Neural cell (in vitro differentiated cells): ENCODE data around the gene FCHSD2. TPM values are rescaled to one million over a fixed set of nuclear protein-coding genes. Genes with fewer than 3 reads are reported as not detected.
"Not testable (repeated sequence)": the region's sequence is repeated elsewhere in the genome, so short reads cannot be mapped to it uniquely, and the experiment has no call there.

Experiments used
- H2AFZ ChIP-seq: fragments of 200-600, 300-800 bp; sonication (generic), shearing (Covaris generic); 2 replicates; pipeline ENCODE4 v1.6.0; 2014; ENCODE audit warnings: low read depth, mild to moderate bottlenecking, antibody characterized with exemption, low read length, moderate library complexity
- H3F3A ChIP-seq: fragments of 200-600 bp; shearing (Covaris generic); 2 replicates; pipeline ENCODE4 v1.6.1; 2016; ENCODE audit warnings: mild to moderate bottlenecking, moderate library complexity, mixed read lengths, antibody characterized with exemption, low read length; ENCODE audit not compliant: insufficient read depth, poor library complexity, severe bottlenecking
- H3K27ac ChIP-seq: fragments of 200-600, 300-800 bp; sonication (generic), shearing (Covaris generic); 2 replicates; pipeline ENCODE4 v1.5.1; 2014; ENCODE audit warnings: mild to moderate bottlenecking, low read length, moderate library complexity
- H3K27me3 ChIP-seq: fragments of 300-800, 200-600 bp; sonication (generic), shearing (Covaris generic); 2 replicates; pipeline ENCODE4 v1.6.0; 2014; ENCODE audit warnings: mild to moderate bottlenecking, low read depth, low read length, moderate library complexity; ENCODE audit not compliant: insufficient read depth
- H3K36me3 ChIP-seq: fragments of 300-800, 200-600 bp; sonication (generic), shearing (Covaris generic); 2 replicates; pipeline ENCODE4 v1.5.1; 2014; ENCODE audit warnings: mild to moderate bottlenecking, antibody characterized with exemption, low read length, moderate library complexity; ENCODE audit not compliant: insufficient read depth
- H3K4me2 ChIP-seq: fragments of 300-800, 200-600 bp; sonication (generic), shearing (Covaris generic); 2 replicates; pipeline ENCODE4 v1.6.0; 2014; ENCODE audit warnings: mild to moderate bottlenecking, low read length
- H3K4me3 ChIP-seq: fragments of 300-800, 200-600 bp; sonication (generic), shearing (Covaris generic); 2 replicates; pipeline ENCODE4 v1.5.1; 2014; ENCODE audit warnings: mild to moderate bottlenecking, low read length, moderate library complexity
- H3K79me2 ChIP-seq: fragments of 200-600 bp; shearing (Covaris generic); replicated peaks from 2 replicates; pipeline ENCODE4 v1.6.0; 2014; ENCODE audit warnings: mild to moderate bottlenecking, low read length, moderate library complexity; ENCODE audit not compliant: insufficient read depth
- H3K9ac ChIP-seq: fragments of 300-800, 200-600 bp; sonication (generic), shearing (Covaris generic); 2 replicates; pipeline ENCODE4 v1.6.1; 2016; ENCODE audit warnings: mild to moderate bottlenecking, low read length, mixed read lengths
- H3K9me2 ChIP-seq: fragments of 200-600 bp; shearing (Covaris generic); 2 replicates; pipeline ENCODE4 v1.6.1; 2016; ENCODE audit warnings: mild to moderate bottlenecking, low read length, mixed read lengths; ENCODE audit not compliant: insufficient read depth
- H3K9me3 ChIP-seq: fragments of 200-600, 300-800 bp; sonication (generic), shearing (Covaris generic); 2 replicates; pipeline ENCODE4 v1.6.1; 2016; ENCODE audit warnings: mild to moderate bottlenecking, mixed run types, low read length, moderate library complexity, mixed read lengths
- H4K20me1 ChIP-seq: fragments of 200-600 bp; shearing (Covaris generic); 2 replicates; pipeline ENCODE4 v1.6.1; 2016; ENCODE audit warnings: mild to moderate bottlenecking, mixed run types; ENCODE audit not compliant: insufficient read depth
- CTCF ChIP-seq: fragments of 450-650 bp; IDR thresholded peaks from 2 replicates; pipeline ENCODE4 v1.5.1; 2014; ENCODE audit warnings: antibody characterized with exemption, mild to moderate bottlenecking, moderate library complexity; ENCODE audit not compliant: poor library complexity, severe bottlenecking
- EP300 ChIP-seq: fragments of 450-650 bp; conservative IDR thresholded peaks from 2 replicates; pipeline ENCODE4 v1.6.1; 2014; ENCODE audit warnings: antibody characterized with exemption, mild to moderate bottlenecking, moderate library complexity; ENCODE audit not compliant: poor library complexity, severe bottlenecking
- EZH2 ChIP-seq: fragments of 200-600, 300-800 bp; shearing (Covaris generic), sonication (generic); IDR thresholded peaks from 2 replicates; pipeline ENCODE4 v1.6.1; 2014; ENCODE audit warnings: antibody characterized with exemption, low read length, borderline replicate concordance, mild to moderate bottlenecking; ENCODE audit not compliant: insufficient read depth, poor library complexity, severe bottlenecking
- MXI1 ChIP-seq: fragments of 450-650 bp; conservative IDR thresholded peaks from 2 replicates; pipeline ENCODE4 v1.6.1; 2014; ENCODE audit warnings: antibody characterized with exemption, mild to moderate bottlenecking; ENCODE audit not compliant: poor library complexity, severe bottlenecking
- POLR2AphosphoS5 ChIP-seq: IDR thresholded peaks from 2 replicates; pipeline ENCODE4 v1.6.1; 2012
- RAD21 ChIP-seq: fragments of 450-650 bp; conservative IDR thresholded peaks from 2 replicates; pipeline ENCODE4 v1.6.1; 2014; ENCODE audit warnings: antibody characterized with exemption, mild to moderate bottlenecking, moderate library complexity
- REST ChIP-seq: IDR thresholded peaks from 2 replicates; pipeline ENCODE4 v1.6.1; 2012; ENCODE audit warnings: borderline replicate concordance
- SMC3 ChIP-seq: fragments of 450-650 bp; conservative IDR thresholded peaks from 2 replicates; pipeline ENCODE4 v1.6.1; 2014; ENCODE audit warnings: antibody characterized with exemption, mild to moderate bottlenecking, moderate library complexity; ENCODE audit not compliant: poor library complexity
- TAF1 ChIP-seq: IDR thresholded peaks from 2 replicates; pipeline ENCODE4 v1.6.1; 2012; ENCODE audit warnings: low read depth
- polyA plus RNA-seq: library from polyadenylated mRNA; depleted of rRNA; stranded (reverse); fragments of >200 nt; gene quantifications from 2 replicates; pipeline ENCODE4 v1.2.3, GENCODE V29; 2014

FCHSD2 gene
- polyA plus RNA-seq, 1 donor from 2014 or later, result 40.8 TPM

GRCh38 chr11:73028611-73029010 lies 113.5 kb downstream of the FCHSD2 start:
- Histone ChIP-seq H3K79me2 (no peaks in the 10 kb centered on the region), H4K20me1 (no peaks in the 10 kb centered on the region), H2AFZ (no peak overlapping the region), H3K9me2 (no peaks in the 10 kb centered on the region), H3K4me3 (no peak overlapping the region), H3K4me2 (no peak overlapping the region), H3K9me3 (peaks cover 10% of the 10 kb centered on the region), H3K9ac (no peak overlapping the region), H3F3A (no peaks in the 10 kb centered on the region), H3K27ac (no peak overlapping the region), H3K36me3 (no peaks in the 10 kb centered on the region), H3K27me3 (no peaks in the 10 kb centered on the region)
- no peak for TF ChIP-seq RAD21
- TF ChIP-seq SMC3, result no peak
- no peak for TF ChIP-seq REST
- TF ChIP-seq TAF1, result no peak
- TF ChIP-seq CTCF, result no peak
- no peak for TF ChIP-seq POLR2AphosphoS5
- TF ChIP-seq EZH2, result no peak
- TF ChIP-seq EP300, result no peak
- no peak for TF ChIP-seq MXI1

- H2AFZ ChIP-seq, H3K9me3 ChIP-seq, H3K27ac ChIP-seq, H3K27me3 ChIP-seq, H4K20me1 ChIP-seq, H3K9ac ChIP-seq, H3K4me3 ChIP-seq, H3K4me2 ChIP-seq, H3K9me2 ChIP-seq, H3K79me2 ChIP-seq, H3F3A ChIP-seq, H3K36me3 ChIP-seq: not testable (repeated sequence)
These were observed 114.3 kb downstream of the FCHSD2 start for GRCh38 chr11:73027840-73028239.

GRCh38 chr11:73024639-73025038 lies 117.5 kb downstream of the FCHSD2 start:
- no peaks in the 10 kb centered on the region for H3K79me2 ChIP-seq
- H3K9ac ChIP-seq, result no peak overlapping the region
- H3K27ac ChIP-seq, result no peak overlapping the region
- H2AFZ ChIP-seq, result no peak overlapping the region
- H3K27me3 ChIP-seq, result no peaks in the 10 kb centered on the region
- no peak overlapping the region for H3K4me2 ChIP-seq
- no peaks in the 10 kb centered on the region for H4K20me1 ChIP-seq
- H3K4me3 ChIP-seq, result no peak overlapping the region
- H3F3A ChIP-seq, result no peaks in the 10 kb centered on the region
- no peak for TF ChIP-seq EZH2
- H3K9me3 ChIP-seq, result peaks cover 10% of the 10 kb centered on the region
- no peaks in the 10 kb centered on the region for H3K36me3 ChIP-seq
- H3K9me2 ChIP-seq, result no peaks in the 10 kb centered on the region
